C1 segment of cervical spinal cord (tissue), 14 donors: Measurements from ENCODE around the gene L3MBTL1.

Experiments
- DNase-seq, 14 donors: peaks; one replicate each; lab custom pipeline; 2025; lab: John Stamatoyannopoulos, UW

The L3MBTL1 gene

GRCh38 chr20:43506238-43506637 is 1.3 kb upstream of the L3MBTL1 start:
- DNase-seq, result no peak

- DNase-seq, result no peak
Observed at GRCh38 chr20:43508106-43508505, 609 bp downstream of the L3MBTL1 start.

- no peak for DNase-seq
Observed at GRCh38 chr20:43508604-43509040, 1.1 kb downstream of the L3MBTL1 start.

- DNase-seq, result no peak
Observed at GRCh38 chr20:43511879-43512278, 4.4 kb downstream of the L3MBTL1 start.

- no peak for DNase-seq
Observed at GRCh38 chr20:43513372-43513930, 6.0 kb downstream of the L3MBTL1 start.

GRCh38 chr20:43513931-43514647 is 6.6 kb downstream of the L3MBTL1 start:
- peak; percentile 50 to 98 (median 91) for DNase-seq

GRCh38 chr20:43514648-43514999 is 7.1 kb downstream of the L3MBTL1 start:
- DNase-seq, result peak in 1 of 14 donors; percentile 61

GRCh38 chr20:43515628-43516027 is 8.1 kb downstream of the L3MBTL1 start:
- DNase-seq, result peak in 3 of 14 donors; percentile 8 to 27 (median 18)

GRCh38 chr20:43516251-43516824 is 8.8 kb downstream of the L3MBTL1 start:
- no peak for DNase-seq

GRCh38 chr20:43520074-43520630 is 12.7 kb downstream of the L3MBTL1 start:
- no peak for DNase-seq

GRCh38 chr20:43525021-43525420 is 17.5 kb downstream of the L3MBTL1 start:
- DNase-seq, result no peak

- no peak for DNase-seq
Observed at GRCh38 chr20:43528258-43528875, 20.9 kb downstream of the L3MBTL1 start.

- DNase-seq, result no peak
Observed at GRCh38 chr20:43529051-43529450, 21.6 kb downstream of the L3MBTL1 start.

GRCh38 chr20:43529457-43530153 is 22.1 kb downstream of the L3MBTL1 start:
- DNase-seq, result no peak

GRCh38 chr20:43530321-43531090 is 23.0 kb downstream of the L3MBTL1 start:
- peak in 2 of 14 donors; percentile 37 to 62 for DNase-seq

- no peak for DNase-seq
Observed at GRCh38 chr20:43531091-43531443, 23.6 kb downstream of the L3MBTL1 start.

GRCh38 chr20:43532416-43533055 is 25.0 kb downstream of the L3MBTL1 start:
- DNase-seq, result no peak

GRCh38 chr20:43533060-43533459 is 25.6 kb downstream of the L3MBTL1 start:
- no peak for DNase-seq

GRCh38 chr20:43534016-43534415 is 26.5 kb downstream of the L3MBTL1 start:
- DNase-seq, result no peak

- DNase-seq, result no peak
Observed at GRCh38 chr20:43534791-43535350, 27.4 kb downstream of the L3MBTL1 start.
